Measurements from ENCODE around the gene SYTL1. TPM values are rescaled to one million over a fixed set of nuclear protein-coding genes. Genes with fewer than 3 reads are reported as not detected.

SYTL1 gene
- total RNA-seq, 2 donors from 2014 or later = 6.7 to 7.5 TPM

GRCh38 chr1:27377760-27378495, 36.1 kb downstream of the SYTL1 start:
- H3K9me3 Mint-ChIP-seq = no peaks in the 10 kb centered on the region
- H3K4me1 Mint-ChIP-seq = no peaks in the 10 kb centered on the region
- no peak overlapping the region for H3K4me3 Mint-ChIP-seq
- H3K9ac ChIP-seq (ENCODE audit: extremely low read depth, low read length, poor library complexity, severe bottlenecking) = no peak overlapping the region
- H3K27me3 Mint-ChIP-seq (ENCODE audit: insufficient read depth) = peaks cover 24% of the 10 kb centered on the region
- peaks cover 20% of the 10 kb centered on the region for H3K27me3 ChIP-seq (ENCODE audit: control insufficient read depth, insufficient read depth, low read length, poor library complexity, severe bottlenecking)
- WGBS, 2 experiments (ENCODE audit: insufficient coverage in 1 of 2, insufficient read length in 1 of 2) = 90 to 94% methylated on average over 5 to 11 of the region's 12 CpGs
- H3K9me3 ChIP-seq (ENCODE audit: control insufficient read depth, low read length) = no peaks in the 10 kb centered on the region
- H3K4me3 ChIP-seq (ENCODE audit: low read length) = no peak overlapping the region
- no peaks in the 10 kb centered on the region for H3K4me1 ChIP-seq (ENCODE audit: control insufficient read depth, insufficient read depth, low read length)
- no peaks in the 10 kb centered on the region for H3K36me3 ChIP-seq (ENCODE audit: control insufficient read depth, insufficient read depth, low read length)
- H3K27ac Mint-ChIP-seq = no peak overlapping the region
- DNase-seq = no peak
- no peak overlapping the region for H3K27ac ChIP-seq (ENCODE audit: low read depth, low read length)
- TF ChIP-seq, protein P1, sequence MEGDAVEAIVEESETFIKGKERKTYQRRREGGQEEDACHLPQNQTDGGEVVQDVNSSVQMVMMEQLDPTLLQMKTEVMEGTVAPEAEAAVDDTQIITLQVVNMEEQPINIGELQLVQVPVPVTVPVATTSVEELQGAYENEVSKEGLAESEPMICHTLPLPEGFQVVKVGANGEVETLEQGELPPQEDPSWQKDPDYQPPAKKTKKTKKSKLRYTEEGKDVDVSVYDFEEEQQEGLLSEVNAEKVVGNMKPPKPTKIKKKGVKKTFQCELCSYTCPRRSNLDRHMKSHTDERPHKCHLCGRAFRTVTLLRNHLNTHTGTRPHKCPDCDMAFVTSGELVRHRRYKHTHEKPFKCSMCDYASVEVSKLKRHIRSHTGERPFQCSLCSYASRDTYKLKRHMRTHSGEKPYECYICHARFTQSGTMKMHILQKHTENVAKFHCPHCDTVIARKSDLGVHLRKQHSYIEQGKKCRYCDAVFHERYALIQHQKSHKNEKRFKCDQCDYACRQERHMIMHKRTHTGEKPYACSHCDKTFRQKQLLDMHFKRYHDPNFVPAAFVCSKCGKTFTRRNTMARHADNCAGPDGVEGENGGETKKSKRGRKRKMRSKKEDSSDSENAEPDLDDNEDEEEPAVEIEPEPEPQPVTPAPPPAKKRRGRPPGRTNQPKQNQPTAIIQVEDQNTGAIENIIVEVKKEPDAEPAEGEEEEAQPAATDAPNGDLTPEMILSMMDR (conservative IDR thresholded peaks at IDR 0.05) = no peak
- H3K36me3 Mint-ChIP-seq (ENCODE audit: low read depth) = no peaks in the 10 kb centered on the region

- Mint-ChIP-seq H3K36me3 (ENCODE audit: low read depth) (no peaks in the 10 kb centered on the region), H3K27ac (no peak overlapping the region), H3K4me1 (no peaks in the 10 kb centered on the region), H3K9me3 (no peaks in the 10 kb centered on the region), H3K27me3 (ENCODE audit: insufficient read depth) (peaks cover 24% of the 10 kb centered on the region), H3K4me3 (no peak overlapping the region)
- no peak overlapping the region for H3K4me3 ChIP-seq (ENCODE audit: low read length)
- no peaks in the 10 kb centered on the region for H3K9me3 ChIP-seq (ENCODE audit: control insufficient read depth, low read length)
- TF ChIP-seq, protein P1 (conservative IDR thresholded peaks at IDR 0.05) = no peak
- DNase-seq = peak; percentile 48
- H3K27ac ChIP-seq (ENCODE audit: low read depth, low read length) = no peak overlapping the region
- WGBS, 2 experiments (ENCODE audit: insufficient coverage in 1 of 2, insufficient read length in 1 of 2) = 77 to 87% methylated on average over 4 to 11 of the region's 11 CpGs
- no peaks in the 10 kb centered on the region for H3K36me3 ChIP-seq (ENCODE audit: control insufficient read depth, insufficient read depth, low read length)
- H3K4me1 ChIP-seq (ENCODE audit: control insufficient read depth, insufficient read depth, low read length) = no peaks in the 10 kb centered on the region
- peaks cover 21% of the 10 kb centered on the region for H3K27me3 ChIP-seq (ENCODE audit: control insufficient read depth, insufficient read depth, low read length, poor library complexity, severe bottlenecking)
- no peak overlapping the region for H3K9ac ChIP-seq (ENCODE audit: extremely low read depth, low read length, poor library complexity, severe bottlenecking)
These were observed 37.8 kb downstream of the SYTL1 start for GRCh38 chr1:27379564-27380122.

DNA sequence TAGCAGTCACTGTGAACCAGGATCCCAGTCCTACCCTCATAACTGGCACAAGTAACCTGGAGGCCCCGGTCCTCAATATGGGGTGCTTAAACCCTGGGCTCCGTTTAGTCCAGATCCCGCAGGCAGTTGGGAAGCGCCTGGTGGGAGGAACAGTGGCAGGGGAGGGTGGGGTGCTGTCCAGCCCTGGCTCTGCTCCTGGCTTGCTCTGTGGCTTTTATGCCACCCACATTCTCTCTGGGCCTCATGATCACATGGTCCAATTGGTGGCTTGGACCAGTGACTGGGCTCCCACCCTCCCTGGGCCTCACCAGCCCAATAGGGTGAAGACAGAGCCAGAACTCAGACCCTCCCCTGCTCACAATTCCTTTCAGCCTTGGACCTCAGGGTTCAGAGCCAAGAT, 38.4 kb downstream of the SYTL1 start:
- Histone ChIP-seq H3K9me3 (ENCODE audit: control insufficient read depth, low read length) (no peaks in the 10 kb centered on the region), H3K27me3 (ENCODE audit: control insufficient read depth, insufficient read depth, low read length, poor library complexity, severe bottlenecking) (peaks cover 21% of the 10 kb centered on the region), H3K36me3 (ENCODE audit: control insufficient read depth, insufficient read depth, low read length) (no peaks in the 10 kb centered on the region), H3K9ac (ENCODE audit: extremely low read depth, low read length, poor library complexity, severe bottlenecking) (no peak overlapping the region), H3K4me3 (ENCODE audit: low read length) (no peak overlapping the region), H3K27ac (ENCODE audit: low read depth, low read length) (no peak overlapping the region), H3K4me1 (ENCODE audit: control insufficient read depth, insufficient read depth, low read length) (no peaks in the 10 kb centered on the region)
- Mint-ChIP-seq H3K27ac (no peak overlapping the region), H3K9me3 (no peaks in the 10 kb centered on the region), H3K4me3 (no peak overlapping the region), H3K36me3 (ENCODE audit: low read depth) (no peaks in the 10 kb centered on the region), H3K4me1 (no peaks in the 10 kb centered on the region), H3K27me3 (ENCODE audit: insufficient read depth) (peaks cover 24% of the 10 kb centered on the region)
- DNase-seq = no peak
- TF ChIP-seq, protein P1 (conservative IDR thresholded peaks at IDR 0.05) = no peak
- 89 to 100% methylated on average over 3 to 4 of the region's 4 CpGs for WGBS, 2 experiments (ENCODE audit: insufficient coverage in 1 of 2, insufficient read length in 1 of 2)
